ENCODE results near the gene C14orf180. TPM values are rescaled to one million over a fixed set of nuclear protein-coding genes. Genes with fewer than 3 reads are reported as not detected.

Gene C14orf180
- total and polyA plus RNA-seq, 10 of the 15 experiments (the other 5 are each of a cell fraction or from before 2014, with no cell fraction given): not detected

GRCh38 chr14:104637546-104638003 lies 58.0 kb downstream of the C14orf180 start:
- BruUV-seq (replicated peaks): no TSS peak
- intact Hi-C loops (cut with micrococcal nuclease; ENCODE audit: unreplicated experiment) (no loop called here), in situ Hi-C loops (cut with MboI) (no loop called here)
- H2AFZ ChIP-seq (ENCODE audit: control insufficient read depth, low read depth, low read length): no peak overlapping the region
- no peaks in the 10 kb centered on the region for H3K27me3 ChIP-seq (replicated peaks in 1 of 2; ENCODE audit: control insufficient read depth in 2 of 2, insufficient read depth in 2 of 2, low read length in 1 of 2)
- SMC1A ChIA-PET (ENCODE audit: uncharacterized antibody, unreplicated experiment): no interaction called here
- RAD21 ChIA-PET (ENCODE audit: unreplicated experiment): no interaction called here
- no peaks in the 10 kb centered on the region for H3K9me3 ChIP-seq (replicated peaks; ENCODE audit: control insufficient read depth, insufficient read depth, low read length)
- no peaks in the 10 kb centered on the region for H3K79me2 ChIP-seq (ENCODE audit: control insufficient read depth, insufficient read depth, low read length)
- H4K20me1 ChIP-seq (ENCODE audit: control insufficient read depth, insufficient read depth): no peaks in the 10 kb centered on the region
- H3K36me3 ChIP-seq (ENCODE audit: control insufficient read depth in 2 of 2, insufficient read depth in 2 of 2, low read length in 1 of 2): no peaks in the 10 kb centered on the region
- CTCF ChIA-PET: interaction anchor here (2.7 kb wide), 1 partner anchor 7 kb away, joined by 6 read pairs; no protein-coding TSS in a partner anchor
- TF ChIP-seq KDM1A (IDR thresholded peaks at IDR 0.05; ENCODE audit: borderline replicate concordance) (no peak), IKZF1 (conservative IDR thresholded peaks at IDR 0.05) (no peak)
- no peak overlapping the region for H3K27ac ChIP-seq (ENCODE audit: control insufficient read depth, insufficient read depth)
- no peak for DNase-seq (ENCODE audit: low read depth, low spot score)
- H3K9ac ChIP-seq (ENCODE audit: control insufficient read depth, insufficient read depth, low read length): no peak overlapping the region
- H3K4me3 ChIP-seq: no peak overlapping the region
- POLR2A ChIA-PET: no interaction called here
- H3K4me2 ChIP-seq (ENCODE audit: control insufficient read depth, insufficient read depth): no peak overlapping the region
- no peak for ATAC-seq
- no peaks in the 10 kb centered on the region for H3K4me1 ChIP-seq (ENCODE audit: control insufficient read depth, insufficient read depth, low read length)
- 71% methylated on average over 5 of the region's 5 CpGs for WGBS (ENCODE audit: insufficient coverage, insufficient replicate concordance, low lambda C conversion rate, missing lambda C conversion rate)
- no peak for FAIRE-seq

- no peak overlapping the region for H3K4me3 ChIP-seq
- no peak overlapping the region for H3K9ac ChIP-seq (ENCODE audit: control insufficient read depth, insufficient read depth, low read length)
- BruUV-seq (replicated peaks): no TSS peak
- WGBS (ENCODE audit: insufficient coverage, insufficient replicate concordance, low lambda C conversion rate, missing lambda C conversion rate): 28% methylated on average over 12 of the region's 12 CpGs
- no peaks in the 10 kb centered on the region for H3K27me3 ChIP-seq (replicated peaks in 1 of 2; ENCODE audit: control insufficient read depth in 2 of 2, insufficient read depth in 2 of 2, low read length in 1 of 2)
- in situ Hi-C loops (cut with MboI) (no loop called here), intact Hi-C loops (cut with micrococcal nuclease; ENCODE audit: unreplicated experiment) (no loop called here)
- POLR2A ChIA-PET: no interaction called here
- RAD21 ChIA-PET (ENCODE audit: unreplicated experiment): no interaction called here
- no peaks in the 10 kb centered on the region for H4K20me1 ChIP-seq (ENCODE audit: control insufficient read depth, insufficient read depth)
- TF ChIP-seq CREB1 (IDR thresholded peaks at IDR 0.05; ENCODE audit: low read depth): no peak
- TF ChIP-seq ETV6 (conservative IDR thresholded peaks at IDR 0.05 in 1 of 2, IDR thresholded peaks at IDR 0.05 in 1 of 2; ENCODE audit: borderline replicate concordance in 1 of 2, low read depth in 1 of 2): no peak
- no peak for TF ChIP-seq TARDBP (IDR thresholded peaks at IDR 0.05; ENCODE audit: borderline replicate concordance)
- no peak for TF ChIP-seq SMAD1 (IDR thresholded peaks at IDR 0.05; ENCODE audit: low read depth, partially characterized antibody)
- TF ChIP-seq ATF2 (IDR thresholded peaks at IDR 0.05; ENCODE audit: low read length): no peak
- no peak for TF ChIP-seq SMC3 (IDR thresholded peaks at IDR 0.05; ENCODE audit: borderline replicate concordance, low read length)
- no peak for TF ChIP-seq IKZF2 (IDR thresholded peaks at IDR 0.05)
- TF ChIP-seq RCOR1 (conservative IDR thresholded peaks at IDR 0.05; ENCODE audit: low read depth, low read length): no peak
- no peak for TF ChIP-seq POLR2A (IDR thresholded peaks at IDR 0.05; ENCODE audit: low read depth, low read length)
- TF ChIP-seq BMI1 (IDR thresholded peaks at IDR 0.05; ENCODE audit: borderline replicate concordance): no peak
- no peak for TF ChIP-seq PBX3 (IDR thresholded peaks at IDR 0.05; ENCODE audit: insufficient replicate concordance, low read depth, low read length)
- TF ChIP-seq WRNIP1 (IDR thresholded peaks at IDR 0.05; ENCODE audit: borderline replicate concordance, low read depth, low read length): no peak
- TF ChIP-seq PAX8 (IDR thresholded peaks at IDR 0.05): no peak
- no peak for TF ChIP-seq RAD21 (IDR thresholded peaks at IDR 0.05; ENCODE audit: insufficient read depth, low read depth, low read length)
- TF ChIP-seq CBX3 (IDR thresholded peaks at IDR 0.05; ENCODE audit: borderline replicate concordance, low read depth): no peak
- no peak for TF ChIP-seq GABPA (IDR thresholded peaks at IDR 0.05; ENCODE audit: low read depth)
- FAIRE-seq: no peak
- H3K79me2 ChIP-seq (ENCODE audit: control insufficient read depth, insufficient read depth, low read length): no peaks in the 10 kb centered on the region
- ATAC-seq: no peak
- H3K36me3 ChIP-seq (ENCODE audit: control insufficient read depth in 2 of 2, insufficient read depth in 2 of 2, low read length in 1 of 2): no peaks in the 10 kb centered on the region
- SMC1A ChIA-PET (ENCODE audit: uncharacterized antibody, unreplicated experiment): no interaction called here
- CTCF ChIA-PET: interaction anchor here (2.7 kb wide), 1 partner anchor 8 kb away, joined by 6 read pairs; no protein-coding TSS in a partner anchor
- H3K27ac ChIP-seq (ENCODE audit: control insufficient read depth, insufficient read depth): no peak overlapping the region
- no peak for DNase-seq (ENCODE audit: low read depth, low spot score)
- H3K4me2 ChIP-seq (ENCODE audit: control insufficient read depth, insufficient read depth): no peak overlapping the region
- H3K4me1 ChIP-seq (ENCODE audit: control insufficient read depth, insufficient read depth, low read length): no peaks in the 10 kb centered on the region
- H2AFZ ChIP-seq (ENCODE audit: control insufficient read depth, low read depth, low read length): no peak overlapping the region
- H3K9me3 ChIP-seq (replicated peaks; ENCODE audit: control insufficient read depth, insufficient read depth, low read length): no peaks in the 10 kb centered on the region
Measured at GRCh38 chr14:104638190-104638589, 58.6 kb downstream of the C14orf180 start.

Data from GM12878 (cell line).